Measurements from ENCODE around the gene XIRP1.

Gene XIRP1

GRCh38 chr3:39149498-39150147 is 42.8 kb downstream of the XIRP1 start:
- TF ChIP-seq MAX (IDR thresholded peaks at IDR 0.05) (no peak), YY1 (IDR thresholded peaks at IDR 0.05; ENCODE audit: low read depth) (no peak), TAF1 (IDR thresholded peaks at IDR 0.05; ENCODE audit: low read depth) (no peak), CREB1 (IDR thresholded peaks at IDR 0.05; ENCODE audit: low read depth) (no peak), EGR1 (IDR thresholded peaks at IDR 0.05) (no peak), USF1 (IDR thresholded peaks at IDR 0.05) (no peak)

GRCh38 chr3:39149059-39149455 is 43.3 kb downstream of the XIRP1 start:
- TF ChIP-seq TCF12 (IDR thresholded peaks at IDR 0.05; ENCODE audit: low read depth) = no peak
- TF ChIP-seq TAF1 (IDR thresholded peaks at IDR 0.05; ENCODE audit: low read depth) = no peak
- TF ChIP-seq NFIC (IDR thresholded peaks at IDR 0.05) = no peak
- TF ChIP-seq EGR1 (IDR thresholded peaks at IDR 0.05) = no peak
- TF ChIP-seq TEAD4 (IDR thresholded peaks at IDR 0.05) = no peak
- TF ChIP-seq RAD21 (IDR thresholded peaks at IDR 0.05; ENCODE audit: low read depth) = no peak
- TF ChIP-seq ZBTB7A (IDR thresholded peaks at IDR 0.05; ENCODE audit: low read depth) = no peak
- no peak for TF ChIP-seq EP300 (IDR thresholded peaks at IDR 0.05; ENCODE audit: borderline replicate concordance)
- no peak for TF ChIP-seq CEBPB (IDR thresholded peaks at IDR 0.05)
- TF ChIP-seq FOXM1 (IDR thresholded peaks at IDR 0.05; ENCODE audit: borderline replicate concordance, low read depth) = no peak
- no peak for TF ChIP-seq CREB1 (IDR thresholded peaks at IDR 0.05; ENCODE audit: low read depth)
- no peak for TF ChIP-seq REST (IDR thresholded peaks at IDR 0.05; ENCODE audit: low read depth)
- TF ChIP-seq MAX (IDR thresholded peaks at IDR 0.05) = no peak
- no peak for TF ChIP-seq USF1 (IDR thresholded peaks at IDR 0.05)
- TF ChIP-seq YY1 (IDR thresholded peaks at IDR 0.05; ENCODE audit: low read depth) = no peak

- TF ChIP-seq NFIC (IDR thresholded peaks at IDR 0.05) (no peak), TEAD4 (IDR thresholded peaks at IDR 0.05) (no peak), EGR1 (IDR thresholded peaks at IDR 0.05) (no peak), REST (IDR thresholded peaks at IDR 0.05; ENCODE audit: low read depth) (no peak), ZBTB7A (IDR thresholded peaks at IDR 0.05; ENCODE audit: low read depth) (no peak), TCF12 (IDR thresholded peaks at IDR 0.05; ENCODE audit: low read depth) (no peak), MAX (IDR thresholded peaks at IDR 0.05) (no peak), RAD21 (IDR thresholded peaks at IDR 0.05; ENCODE audit: low read depth) (no peak), CREB1 (IDR thresholded peaks at IDR 0.05; ENCODE audit: low read depth) (no peak), CEBPB (IDR thresholded peaks at IDR 0.05) (no peak), USF1 (IDR thresholded peaks at IDR 0.05) (no peak)
Observed at GRCh38 chr3:39148435-39149058, 43.8 kb downstream of the XIRP1 start.

- no peak for TF ChIP-seq ZBTB7A (IDR thresholded peaks at IDR 0.05; ENCODE audit: low read depth)
- TF ChIP-seq REST (IDR thresholded peaks at IDR 0.05; ENCODE audit: low read depth) = no peak
- no peak for TF ChIP-seq TEAD4 (IDR thresholded peaks at IDR 0.05)
- no peak for TF ChIP-seq CEBPB (IDR thresholded peaks at IDR 0.05)
- TF ChIP-seq MAX (IDR thresholded peaks at IDR 0.05) = no peak
- no peak for TF ChIP-seq RAD21 (IDR thresholded peaks at IDR 0.05; ENCODE audit: low read depth)
- TF ChIP-seq YY1 (IDR thresholded peaks at IDR 0.05; ENCODE audit: low read depth) = no peak
Observed at GRCh38 chr3:39147711-39148434, 44.5 kb downstream of the XIRP1 start.
